AG08396 (cell line): ENCODE results near the gene PTPRE.
"Not testable (repeated sequence)": the region's sequence is repeated elsewhere in the genome, so short reads cannot be mapped to it uniquely, and the experiment has no call there.

Experiments
- DNase-seq: peaks from one replicate; pipeline ENCODE4 v3.0.0; 2012; ENCODE audit warnings: low spot score, mixed read lengths

The PTPRE gene

GRCh38 chr10:128072941-128073645, 166.2 kb downstream of the PTPRE start:
- no peak for DNase-seq

- DNase-seq = no peak
Observed at GRCh38 chr10:128073890-128074289, 167.0 kb downstream of the PTPRE start.

GRCh38 chr10:128074589-128074988, 167.7 kb downstream of the PTPRE start:
- no peak for DNase-seq

- no peak for DNase-seq
Observed at GRCh38 chr10:128077155-128077875, 170.4 kb downstream of the PTPRE start.

- DNase-seq = peak; percentile 81
Observed at GRCh38 chr10:128078136-128078969, 171.4 kb downstream of the PTPRE start.

- DNase-seq = no peak
Observed at GRCh38 chr10:128080231-128080630, 173.3 kb downstream of the PTPRE start.

GRCh38 chr10:128080641-128081040, 173.7 kb downstream of the PTPRE start:
- no peak for DNase-seq

- DNase-seq = no peak
Observed at GRCh38 chr10:128081222-128081621, 174.3 kb downstream of the PTPRE start.

- DNase-seq = no peak
Observed at GRCh38 chr10:128081720-128082119, 174.8 kb downstream of the PTPRE start.

- DNase-seq = no peak
Observed at GRCh38 chr10:128083191-128083895, 176.4 kb downstream of the PTPRE start.

- DNase-seq = no peak
Observed at GRCh38 chr10:128084364-128084763, 177.5 kb downstream of the PTPRE start.

GRCh38 chr10:128084991-128085390, 178.1 kb downstream of the PTPRE start:
- DNase-seq = no peak

- no peak for DNase-seq
Observed at GRCh38 chr10:128086003-128086863, 179.3 kb downstream of the PTPRE start.

GRCh38 chr10:128087146-128087883, 180.4 kb downstream of the PTPRE start:
- DNase-seq = no peak

GRCh38 chr10:128087884-128088709, 181.2 kb downstream of the PTPRE start:
- DNase-seq = no peak

GRCh38 chr10:128091636-128092210, 184.8 kb downstream of the PTPRE start:
- DNase-seq = no peak

GRCh38 chr10:128092454-128092853, 185.6 kb downstream of the PTPRE start:
- peak; percentile 23 for DNase-seq

GRCh38 chr10:128094596-128094995, 187.7 kb downstream of the PTPRE start:
- not testable (repeated sequence) for DNase-seq
